HEK293 (cell line): ENCODE results near the gene CCDC187.

Experiments used
- ZNF311 ChIP-seq: fragments of 450-650 bp; formaldehyde crosslinking; IDR thresholded peaks from 2 replicates; pipeline ENCODE4 v1.5.1; 2017; ENCODE audit warnings: missing biosample characterization, missing genetic modification characterization, borderline replicate concordance
- ZNF324 ChIP-seq: fragments of 450-650 bp; formaldehyde crosslinking; IDR thresholded peaks from 2 replicates; pipeline ENCODE4 v1.5.1; 2016; ENCODE audit warnings: missing biosample characterization, missing genetic modification characterization
- TF ChIP-seq, protein P1 (sequence below): fragments of 450-650 bp; formaldehyde crosslinking; IDR thresholded peaks from 2 replicates; pipeline ENCODE4 v1.5.1; 2016; ENCODE audit warnings: missing biosample characterization, missing genetic modification characterization
- TF ChIP-seq, protein P2 (sequence below): fragments of 450-650 bp; formaldehyde crosslinking; IDR thresholded peaks from 2 replicates; pipeline ENCODE4 v1.5.1; 2016; ENCODE audit warnings: missing biosample characterization, missing genetic modification characterization, low read depth

DNA sequence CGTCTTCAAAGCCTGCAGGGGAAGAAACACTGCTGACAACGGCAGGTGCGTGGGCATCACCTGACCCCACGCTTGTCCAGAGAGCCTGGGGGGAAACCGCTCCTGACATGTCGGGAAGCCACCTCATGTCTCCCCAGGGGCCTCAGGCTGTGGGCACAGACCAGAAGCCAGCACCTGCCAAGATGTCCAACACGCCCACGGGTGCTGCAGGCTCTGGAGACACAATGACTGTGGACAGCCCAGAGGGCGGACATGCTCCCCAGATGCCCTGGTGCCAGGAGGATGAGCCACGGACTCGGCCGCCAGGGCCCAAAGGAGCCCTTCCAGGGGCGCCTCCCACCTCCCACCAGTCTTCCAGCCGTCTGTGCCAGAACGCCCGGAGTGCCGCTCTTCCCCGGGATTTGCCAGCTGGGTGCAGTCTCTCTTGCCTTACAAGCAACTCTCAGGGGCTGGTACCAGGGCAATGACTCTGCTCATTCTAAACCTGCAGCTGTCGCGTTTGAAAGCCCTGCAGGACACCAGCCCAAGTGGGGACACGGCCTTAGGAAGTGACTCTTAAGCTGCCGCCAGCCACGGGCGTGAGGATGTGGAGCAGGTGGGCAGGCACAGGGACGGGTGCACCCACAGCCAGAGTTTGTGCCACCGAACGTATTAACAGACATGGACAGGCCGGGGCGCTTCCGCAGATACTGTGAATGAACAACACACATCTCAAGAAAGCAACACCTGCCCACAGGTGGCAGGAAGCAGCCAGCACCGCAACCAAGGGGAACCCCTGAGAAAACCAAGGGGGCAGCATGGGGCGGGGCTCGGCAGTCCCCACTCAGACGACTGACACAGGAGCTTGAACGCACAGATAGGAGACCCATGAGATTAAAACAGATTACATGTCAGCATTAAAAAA, 92.2 kb downstream of the CCDC187 start:
- TF ChIP-seq ZNF311 (no peak), ZNF324 (tag by site-specific recombination) (no peak)
- TF ChIP-seq, protein P1, sequence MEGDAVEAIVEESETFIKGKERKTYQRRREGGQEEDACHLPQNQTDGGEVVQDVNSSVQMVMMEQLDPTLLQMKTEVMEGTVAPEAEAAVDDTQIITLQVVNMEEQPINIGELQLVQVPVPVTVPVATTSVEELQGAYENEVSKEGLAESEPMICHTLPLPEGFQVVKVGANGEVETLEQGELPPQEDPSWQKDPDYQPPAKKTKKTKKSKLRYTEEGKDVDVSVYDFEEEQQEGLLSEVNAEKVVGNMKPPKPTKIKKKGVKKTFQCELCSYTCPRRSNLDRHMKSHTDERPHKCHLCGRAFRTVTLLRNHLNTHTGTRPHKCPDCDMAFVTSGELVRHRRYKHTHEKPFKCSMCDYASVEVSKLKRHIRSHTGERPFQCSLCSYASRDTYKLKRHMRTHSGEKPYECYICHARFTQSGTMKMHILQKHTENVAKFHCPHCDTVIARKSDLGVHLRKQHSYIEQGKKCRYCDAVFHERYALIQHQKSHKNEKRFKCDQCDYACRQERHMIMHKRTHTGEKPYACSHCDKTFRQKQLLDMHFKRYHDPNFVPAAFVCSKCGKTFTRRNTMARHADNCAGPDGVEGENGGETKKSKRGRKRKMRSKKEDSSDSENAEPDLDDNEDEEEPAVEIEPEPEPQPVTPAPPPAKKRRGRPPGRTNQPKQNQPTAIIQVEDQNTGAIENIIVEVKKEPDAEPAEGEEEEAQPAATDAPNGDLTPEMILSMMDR (tag by site-specific recombination), result no peak
- TF ChIP-seq, protein P2, sequence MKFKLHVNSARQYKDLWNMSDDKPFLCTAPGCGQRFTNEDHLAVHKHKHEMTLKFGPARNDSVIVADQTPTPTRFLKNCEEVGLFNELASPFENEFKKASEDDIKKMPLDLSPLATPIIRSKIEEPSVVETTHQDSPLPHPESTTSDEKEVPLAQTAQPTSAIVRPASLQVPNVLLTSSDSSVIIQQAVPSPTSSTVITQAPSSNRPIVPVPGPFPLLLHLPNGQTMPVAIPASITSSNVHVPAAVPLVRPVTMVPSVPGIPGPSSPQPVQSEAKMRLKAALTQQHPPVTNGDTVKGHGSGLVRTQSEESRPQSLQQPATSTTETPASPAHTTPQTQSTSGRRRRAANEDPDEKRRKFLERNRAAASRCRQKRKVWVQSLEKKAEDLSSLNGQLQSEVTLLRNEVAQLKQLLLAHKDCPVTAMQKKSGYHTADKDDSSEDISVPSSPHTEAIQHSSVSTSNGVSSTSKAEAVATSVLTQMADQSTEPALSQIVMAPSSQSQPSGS (tag by site-specific recombination), result no peak
